ENCODE results near the gene ZDHHC5. TPM values are rescaled to one million over a fixed set of nuclear protein-coding genes. Genes with fewer than 3 reads are reported as not detected.
A peak's percentile ranks its signal among the peaks of the same experiment; 100 is the strongest.

Gene ZDHHC5
- total and polyA plus RNA-seq, 2 of the 4 experiments (the other 2 are of a cell fraction): 19.4 to 45.7 TPM

DNA sequence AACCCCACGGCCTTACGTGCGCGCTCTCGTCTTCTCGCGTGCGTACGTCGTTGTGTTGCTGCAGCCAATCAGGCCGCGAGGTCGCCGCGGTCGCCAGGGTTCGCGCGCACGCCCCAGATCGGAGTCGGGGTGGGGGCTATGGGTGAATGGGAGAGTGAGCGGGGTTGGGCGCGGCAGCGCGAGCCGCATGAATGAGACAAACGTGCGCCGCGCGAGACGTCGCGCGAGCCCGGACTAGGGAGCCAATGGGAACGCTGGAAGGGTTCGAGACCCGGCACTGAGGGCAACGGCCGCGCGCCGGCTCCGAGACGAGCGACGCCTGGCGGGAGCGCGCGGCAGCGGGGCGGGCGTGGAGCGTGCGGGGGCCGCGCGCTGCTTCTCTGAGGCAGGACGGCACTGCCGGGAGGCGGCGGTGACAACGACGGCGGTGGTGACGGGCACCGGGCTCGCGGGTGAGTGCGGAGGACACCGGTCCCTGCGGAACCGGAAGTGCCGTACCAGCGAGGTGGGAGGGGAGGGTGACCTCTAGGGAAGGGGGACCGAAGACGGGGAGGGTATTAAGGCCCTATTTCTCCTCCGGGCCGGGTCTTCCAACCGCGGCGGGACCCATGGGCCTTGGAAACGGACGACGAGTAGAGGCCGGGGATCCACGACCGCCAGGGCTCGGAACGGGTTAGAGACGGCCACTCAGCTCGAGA lies at the start of gene ZDHHC5 (continued):
- TF ChIP-seq POLR2A (IDR thresholded peaks at IDR 0.05; ENCODE audit: low read depth, low read length) (peak; percentile 93), ELK1 (IDR thresholded peaks at IDR 0.05; ENCODE audit: borderline replicate concordance, low read depth, low read length) (no peak)

DNA sequence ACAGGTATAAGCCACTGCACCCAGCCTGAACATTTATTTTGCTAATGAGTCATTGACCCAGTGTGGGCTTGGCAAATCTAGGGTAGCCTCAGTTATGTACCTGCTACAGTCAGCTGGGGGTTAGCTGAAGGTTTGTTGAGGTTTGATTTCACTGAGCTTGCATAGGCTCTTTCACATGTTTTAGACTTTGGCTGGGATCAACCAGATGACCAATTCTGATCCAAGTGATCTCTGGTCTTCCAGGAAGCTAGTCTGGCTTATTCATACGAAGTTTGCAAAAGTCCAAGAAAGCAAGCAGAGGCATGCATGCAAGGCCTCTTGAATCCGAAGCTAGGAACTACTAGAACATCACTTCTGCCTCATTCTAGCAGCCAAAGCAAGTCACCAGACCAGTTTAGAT lies 49.5 kb upstream of the ZDHHC5 start:
- no peak overlapping the region for H2BK15ac ChIP-seq (ENCODE audit: low read depth, low read length)
- H3K18ac ChIP-seq (ENCODE audit: low read depth, low read length): no peak overlapping the region
- no peaks in the 10 kb centered on the region for H3K79me1 ChIP-seq (ENCODE audit: low read depth in 1 of 2, low read length in 2 of 2)
- H2AFZ ChIP-seq (replicated peaks; ENCODE audit: low read length, poor library complexity): no peak overlapping the region
- H3K9me1 ChIP-seq (ENCODE audit: insufficient read depth, low read length): no peaks in the 10 kb centered on the region
- H3K14ac ChIP-seq (replicated peaks; ENCODE audit: low read depth, low read length): no peak overlapping the region
- ATAC-seq (ENCODE audit: low read depth) (no peak), DNase-seq (no peak)
- H4K20me1 ChIP-seq (ENCODE audit: insufficient read depth, low read length): no peaks in the 10 kb centered on the region
- POLR2A ChIA-PET (ENCODE audit: unreplicated experiment): no interaction called here
- no peaks in the 10 kb centered on the region; the same call in 1 of the 2 replicates for H3K27me3 ChIP-seq (ENCODE audit: control insufficient read depth, insufficient read depth, low read length)
- dilution Hi-C loops (cut with HindIII; ENCODE audit: low sequenced_read_pairs, unreplicated experiment): no loop called here
- no peak overlapping the region for H2AK5ac ChIP-seq (ENCODE audit: low read depth, low read length)
- no peak overlapping the region for H2BK20ac ChIP-seq (ENCODE audit: low read depth, low read length)
- in situ Hi-C loops (cut with MboI; ENCODE audit: low sequenced_read_pairs): no loop called here
- no peak overlapping the region for H3K27ac ChIP-seq (ENCODE audit: insufficient read depth, low read length)
- no peak overlapping the region for H2AK9ac ChIP-seq (replicated peaks; ENCODE audit: low read depth, low read length, poor library complexity)
- H4K5ac ChIP-seq (ENCODE audit: low read depth, low read length): no peak overlapping the region
- intact Hi-C loops (cut with micrococcal nuclease): no loop called here
- WGBS, 2 experiments (ENCODE audit: extremely low coverage in 2 of 2, insufficient read length in 1 of 2): no CpG with 5 or more reads among the region's 2 CpGs
- H3K4me2 ChIP-seq (ENCODE audit: low read depth, low read length): no peak overlapping the region
- no peak overlapping the region for H3K9ac ChIP-seq (ENCODE audit: low read depth, low read length)
- no peak overlapping the region for H2BK5ac ChIP-seq (ENCODE audit: low read depth, low read length, poor library complexity, severe bottlenecking)
- no peak overlapping the region for H2BK120ac ChIP-seq (ENCODE audit: low read depth, low read length)
- peaks cover 4% of the 10 kb centered on the region; the same call in 1 of the 2 replicates for H3K36me3 ChIP-seq (ENCODE audit: control insufficient read depth, insufficient read depth, low read length)
- H3K9me3 ChIP-seq (ENCODE audit: control insufficient read depth, insufficient read depth, low read length): peaks cover 4% of the 10 kb centered on the region; the same call in 1 of the 2 replicates
- no TSS peak for BruUV-seq (replicated peaks)
- CTCF ChIA-PET: interaction anchor here (1.1 kb wide), 1 partner anchor 9 kb away, joined by 3 read pairs; no protein-coding TSS in a partner anchor
- H3K23ac ChIP-seq (ENCODE audit: low read depth, low read length): no peak overlapping the region
- no peak overlapping the region for H3K4me3 ChIP-seq (ENCODE audit: insufficient read depth, low read depth, low read length)
- H3K4me1 ChIP-seq (ENCODE audit: control insufficient read depth, insufficient read depth, low read length): no peaks in the 10 kb centered on the region
- H4K8ac ChIP-seq (ENCODE audit: low read depth in 2 of 2, low read length in 2 of 2): no peak overlapping the region
- H3K56ac ChIP-seq (ENCODE audit: extremely low read depth, insufficient read depth, low read length): no peak overlapping the region
- no peak overlapping the region for H4K91ac ChIP-seq (ENCODE audit: insufficient read depth, low read depth, low read length)
- H3K4ac ChIP-seq (ENCODE audit: low read depth, low read length): no peak overlapping the region
- TF ChIP-seq USF2 (IDR thresholded peaks at IDR 0.05; ENCODE audit: low read depth, low read length): no peak
- no peak for TF ChIP-seq NFE2L2 (IDR thresholded peaks at IDR 0.05; ENCODE audit: low read depth, low read length)
- TF ChIP-seq CEBPB (IDR thresholded peaks at IDR 0.05; ENCODE audit: low read depth, low read length): no peak
- no peak for TF ChIP-seq SMC3 (IDR thresholded peaks at IDR 0.05; ENCODE audit: low read depth, low read length)
- TF ChIP-seq BHLHE40 (IDR thresholded peaks at IDR 0.05; ENCODE audit: low read depth, low read length): no peak
- no peak for TF ChIP-seq RFX5 (IDR thresholded peaks at IDR 0.05; ENCODE audit: low read depth, low read length)
- no peak for TF ChIP-seq CHD1 (IDR thresholded peaks at IDR 0.05; ENCODE audit: low read depth, low read length)
- TF ChIP-seq MXI1 (IDR thresholded peaks at IDR 0.05; ENCODE audit: borderline replicate concordance, low read depth, low read length): no peak
- TF ChIP-seq CTCF (conservative IDR thresholded peaks at IDR 0.05; ENCODE audit: low read depth, low read length): no peak
- no peak for TF ChIP-seq ELK1 (IDR thresholded peaks at IDR 0.05; ENCODE audit: borderline replicate concordance, low read depth, low read length)
- TF ChIP-seq POLR2A (IDR thresholded peaks at IDR 0.05; ENCODE audit: low read depth, low read length): no peak
